NK-92 (cell line): Measurements from ENCODE around the gene UQCRH.
"Not testable (repeated sequence)": the region's sequence is repeated elsewhere in the genome, so short reads cannot be mapped to it uniquely, and the experiment has no call there.

Experiments
- DNase-seq: peaks from one replicate; lab custom pipeline; 2025; ENCODE audit not compliant: unreplicated experiment; lab: John Stamatoyannopoulos, UW

Gene UQCRH

DNA sequence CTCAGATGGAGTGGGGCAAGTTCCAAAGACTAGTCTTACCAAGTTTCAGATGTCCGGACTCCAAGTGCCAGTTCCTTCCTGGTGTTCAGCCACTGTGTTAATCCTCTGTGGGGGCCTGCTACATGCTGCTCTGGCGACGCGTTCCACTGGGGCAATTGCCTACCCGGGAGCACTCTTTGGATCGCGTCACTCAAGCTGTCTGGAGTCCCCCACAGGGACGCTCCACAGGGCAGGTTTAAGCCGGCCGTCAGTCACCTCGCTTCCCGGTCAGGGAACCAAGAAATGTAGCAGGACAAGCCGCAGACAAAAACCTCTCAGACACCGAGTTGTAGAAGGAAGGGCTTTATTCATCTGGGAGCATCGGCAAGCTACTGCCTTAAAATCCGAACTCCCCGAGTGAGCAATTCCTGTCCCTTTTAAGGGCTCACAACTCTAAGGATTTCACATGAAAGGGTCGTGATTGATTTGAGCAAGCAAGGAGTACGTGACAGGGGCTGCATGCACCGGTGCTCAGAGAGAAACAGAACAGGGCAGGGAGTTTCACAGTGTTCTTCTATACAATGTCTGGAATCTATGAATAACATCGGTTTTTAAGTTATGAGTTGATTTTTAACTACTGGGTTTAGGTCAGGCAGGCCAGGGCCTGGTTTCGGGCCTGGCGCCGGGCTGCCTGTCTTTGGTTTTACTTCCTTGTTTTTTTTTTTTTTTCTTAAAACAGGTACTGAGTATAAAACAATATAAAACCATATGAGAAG is 28.5 kb downstream of the UQCRH start:
- DNase-seq = not testable (repeated sequence)

- DNase-seq = no peak
Observed at GRCh38 chr1:46333300-46334029, 30.0 kb downstream of the UQCRH start.

DNA sequence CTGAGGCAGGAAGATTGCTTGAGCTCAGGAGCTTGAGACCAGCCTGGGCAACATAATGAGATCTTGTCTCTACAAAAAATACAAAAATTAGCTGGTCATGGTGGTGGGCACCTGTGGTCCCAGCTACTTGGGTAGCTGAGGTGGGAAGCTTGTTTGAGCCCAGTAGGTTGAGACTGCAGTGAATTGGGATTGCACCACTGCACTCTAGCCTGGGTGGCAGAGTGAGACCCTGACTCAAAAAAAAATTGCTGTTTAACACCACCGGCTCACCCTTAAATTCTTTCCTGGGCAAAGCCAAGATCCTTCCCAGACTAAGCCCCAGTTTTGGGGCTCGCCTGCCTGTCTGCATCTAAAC is 30.5 kb downstream of the UQCRH start:
- DNase-seq = no peak

DNA sequence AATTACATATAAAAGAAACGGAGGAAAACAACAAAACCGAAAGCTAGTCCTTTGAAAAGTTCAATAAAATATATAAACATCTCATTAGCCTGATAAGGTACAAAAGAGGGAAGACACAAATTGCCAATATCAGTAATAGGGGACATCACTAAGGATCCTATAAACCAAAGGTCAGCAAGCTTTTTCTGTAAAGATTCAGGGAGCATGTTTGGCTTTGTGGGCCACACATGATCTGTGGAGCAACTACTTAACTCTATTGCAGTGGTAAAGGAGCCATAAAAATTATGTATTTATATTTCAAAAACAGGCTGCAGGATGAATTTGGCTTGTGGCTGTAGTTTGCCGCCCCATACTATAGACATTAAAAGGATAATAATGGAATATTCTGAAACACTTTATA is 31.6 kb downstream of the UQCRH start:
- no peak for DNase-seq

GRCh38 chr1:46337409-46337808 is 33.9 kb downstream of the UQCRH start:
- not testable (repeated sequence) for DNase-seq

- DNase-seq = no peak
Observed at GRCh38 chr1:46340404-46341221, 37.1 kb downstream of the UQCRH start, which contains the start of gene NSUN4. TSS of gene NSUN4 (plus strand) at chr1:46340807. CDS start at chr1:46340827, 20 bp downstream.

GRCh38 chr1:46341222-46342083 is 38.0 kb downstream of the UQCRH start:
- no peak for DNase-seq

DNA sequence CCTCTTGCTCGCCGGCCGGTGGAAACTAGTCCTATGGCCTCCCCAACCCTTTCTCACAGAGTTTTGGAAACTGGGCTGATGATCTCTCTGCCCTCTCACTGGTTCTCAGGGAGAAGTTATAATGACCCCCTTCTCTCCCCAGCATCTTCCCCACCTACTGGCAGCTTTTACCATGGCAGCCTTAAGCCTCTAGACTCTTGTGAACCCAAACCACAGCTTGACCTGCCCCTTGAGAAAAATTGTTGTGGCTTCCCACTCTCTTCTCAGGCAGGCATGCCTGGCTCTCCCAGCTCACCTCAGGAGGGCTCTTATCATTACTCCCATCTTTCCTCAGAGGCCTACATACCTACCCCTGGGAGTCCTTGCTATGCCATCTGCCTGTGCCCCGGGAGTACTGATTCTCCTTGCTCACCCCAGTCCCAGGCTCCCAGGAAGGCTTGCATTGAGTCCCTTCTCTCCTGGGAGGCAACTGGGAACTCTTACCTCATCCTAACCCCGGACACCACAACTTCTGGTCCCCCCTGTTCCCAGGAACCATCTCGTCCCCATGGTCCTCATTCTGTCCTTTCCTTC is 38.7 kb downstream of the UQCRH start:
- DNase-seq = no peak

DNA sequence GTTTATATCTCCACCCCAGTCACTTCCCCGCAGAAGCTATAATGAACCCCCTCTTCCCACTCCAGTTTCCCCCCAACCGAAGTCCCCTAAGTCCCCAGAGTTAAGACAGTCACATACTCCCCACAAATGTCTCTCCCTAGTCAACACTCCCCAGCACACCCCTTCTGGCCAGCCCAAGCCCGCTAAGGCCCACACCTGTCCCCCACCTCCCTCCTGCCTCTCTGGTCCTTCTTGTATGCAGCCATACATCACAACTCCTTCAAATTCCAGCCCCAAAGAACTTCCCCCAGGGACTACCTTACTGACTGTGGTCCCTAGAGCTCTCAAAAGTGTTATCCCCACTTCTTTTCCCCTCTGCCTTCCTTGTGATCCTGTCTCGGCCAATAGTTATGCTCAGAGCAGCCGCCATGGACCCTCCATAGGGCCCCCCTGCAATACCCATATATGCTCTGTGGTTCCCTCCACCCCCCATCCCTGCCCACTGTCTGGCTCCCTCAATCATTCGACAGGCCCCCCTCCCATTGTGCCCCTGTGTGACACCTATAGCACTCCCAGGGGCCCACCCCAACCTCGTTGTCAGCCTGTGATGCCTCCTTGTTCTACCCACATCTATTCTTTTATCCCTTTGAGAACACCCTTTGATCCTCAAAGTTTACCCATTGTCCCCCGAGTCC is 39.3 kb downstream of the UQCRH start:
- no peak for DNase-seq

- DNase-seq = no peak
Observed at GRCh38 chr1:46343351-46343695, 39.8 kb downstream of the UQCRH start.

GRCh38 chr1:46343705-46344104 is 40.2 kb downstream of the UQCRH start:
- DNase-seq = no peak

GRCh38 chr1:46344481-46344880 is 41.0 kb downstream of the UQCRH start:
- no peak for DNase-seq

GRCh38 chr1:46345281-46345680 is 41.8 kb downstream of the UQCRH start:
- no peak for DNase-seq

GRCh38 chr1:46352363-46352762 is 48.9 kb downstream of the UQCRH start:
- no peak for DNase-seq

GRCh38 chr1:46355920-46356319 is 52.4 kb downstream of the UQCRH start:
- DNase-seq = not testable (repeated sequence)

GRCh38 chr1:46362158-46362557 is 58.7 kb downstream of the UQCRH start:
- DNase-seq = no peak

- no peak for DNase-seq
Observed at GRCh38 chr1:46363121-46363520, 59.6 kb downstream of the UQCRH start.

DNA sequence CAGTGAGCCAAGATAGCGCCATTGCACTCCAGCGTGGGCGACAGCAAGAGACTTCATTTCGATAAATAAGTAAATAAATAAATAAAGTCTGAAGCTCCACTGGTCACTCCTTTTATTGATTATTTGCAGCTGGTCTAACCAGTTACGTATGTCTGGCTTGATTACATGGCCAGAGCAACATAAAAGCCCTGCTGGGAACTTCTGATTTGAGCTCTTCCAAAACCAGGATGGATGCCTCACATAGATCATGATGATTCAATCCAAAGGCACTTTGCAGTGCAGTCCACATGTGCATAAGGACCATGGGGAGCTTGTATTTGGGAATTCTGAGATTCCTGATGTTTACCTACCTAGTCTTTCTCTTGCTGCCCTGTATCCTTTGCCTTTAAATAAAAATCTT is 61.1 kb downstream of the UQCRH start:
- no peak for DNase-seq

- DNase-seq = not testable (repeated sequence)
Observed at GRCh38 chr1:46365796-46366195, 62.3 kb downstream of the UQCRH start.
